Left colon (tissue), 2 donors: ENCODE data around the gene MAL. TPM values are rescaled to one million over a fixed set of nuclear protein-coding genes. Genes with fewer than 3 reads are reported as not detected.

ENCODE experiments used
- ATAC-seq: fragments of 200-7000 bp; cut with Tn5 transposase; one replicate; pipeline ENCODE4 v1.9.1; 2020; ENCODE audit warnings: mild to moderate bottlenecking, moderate library complexity
- DNase-seq, 2 donors: peaks; one replicate each; pipeline ENCODE4 v3.0.0-alpha.2; 2020
- intact Hi-C, 2 donors: fragments of 100-400 bp; cut with DNase I in 1 of 2; cut with micrococcal nuclease in 1 of 2; formaldehyde crosslinking; loops; one replicate each; pipeline versions ENCODE4 v1.11.2 to v1.14.0; 2022; cut with DNase I, micrococcal nuclease
- total RNA-seq, 2 donors: library from RNA; stranded (reverse); fragmentation: NEBNext Ultra II Directional; extraction: Animal tissue kit (Norgen Biotek cat#: 25700); gene quantifications; one replicate each; pipeline ENCODE4 v1.2.1, GENCODE V29; 2021
- donor health status: DM: no; HTN: no; CAD: no.
- donor health status: DM: yes; HTN: yes; CAD: no.

The MAL gene
- total RNA-seq, 2 donors from 2014 or later = 1.6 to 4.2 TPM

DNA sequence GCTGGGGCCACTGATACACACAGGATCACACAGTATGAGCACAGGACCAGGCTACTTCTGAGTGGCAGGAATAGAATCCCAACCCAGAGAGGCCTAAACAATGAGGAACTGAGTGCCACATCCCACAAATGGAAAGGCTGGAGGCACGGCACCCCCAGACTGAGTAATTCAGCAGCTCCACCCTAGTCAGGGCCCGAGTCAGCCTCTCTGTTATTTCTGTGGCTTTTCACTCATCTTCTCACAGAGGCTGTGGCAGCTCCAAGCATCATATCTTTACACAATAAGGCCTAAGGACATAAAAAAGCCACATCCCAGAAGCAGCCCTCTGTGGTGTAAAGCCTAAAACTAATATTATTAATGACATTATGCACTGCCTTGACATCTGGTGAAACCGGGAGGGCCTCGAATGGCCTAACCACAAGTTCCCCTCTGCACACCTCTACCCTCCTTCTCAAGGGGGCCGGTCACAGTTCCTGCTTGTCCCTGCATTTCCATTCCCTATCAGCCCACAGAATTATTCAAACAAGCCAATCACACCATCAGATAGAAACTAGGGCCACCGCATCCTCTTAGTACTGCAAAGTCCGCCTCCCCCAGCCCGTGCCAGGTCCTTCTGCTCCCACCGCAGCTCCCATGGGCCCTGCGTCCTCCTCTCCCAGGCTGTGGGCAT lies 12.5 kb upstream of the MAL start:
- intact Hi-C loops = no loop called here
- no peak for DNase-seq
- no peak for ATAC-seq

DNA sequence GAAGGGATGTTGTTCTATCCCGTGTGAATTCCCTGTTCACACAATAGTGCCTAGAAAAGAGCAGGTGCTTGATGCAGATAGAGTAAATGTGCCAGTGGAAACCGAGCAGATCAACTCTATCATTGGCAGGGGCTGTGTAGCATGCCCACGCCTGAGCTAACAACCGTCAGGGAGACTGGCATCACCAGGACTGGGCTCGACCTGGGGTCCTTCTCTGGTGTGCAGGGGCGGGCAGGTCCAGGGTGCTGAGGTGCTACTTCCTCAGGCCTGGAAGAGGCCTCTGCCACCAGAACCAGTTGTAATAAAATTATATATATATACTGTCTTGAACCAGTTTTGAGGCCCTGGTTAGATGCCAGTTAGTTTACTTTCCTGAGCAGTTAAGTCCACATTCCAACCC lies 11.8 kb upstream of the MAL start:
- DNase-seq (no peak), ATAC-seq (no peak)
- intact Hi-C loops = no loop called here

DNA sequence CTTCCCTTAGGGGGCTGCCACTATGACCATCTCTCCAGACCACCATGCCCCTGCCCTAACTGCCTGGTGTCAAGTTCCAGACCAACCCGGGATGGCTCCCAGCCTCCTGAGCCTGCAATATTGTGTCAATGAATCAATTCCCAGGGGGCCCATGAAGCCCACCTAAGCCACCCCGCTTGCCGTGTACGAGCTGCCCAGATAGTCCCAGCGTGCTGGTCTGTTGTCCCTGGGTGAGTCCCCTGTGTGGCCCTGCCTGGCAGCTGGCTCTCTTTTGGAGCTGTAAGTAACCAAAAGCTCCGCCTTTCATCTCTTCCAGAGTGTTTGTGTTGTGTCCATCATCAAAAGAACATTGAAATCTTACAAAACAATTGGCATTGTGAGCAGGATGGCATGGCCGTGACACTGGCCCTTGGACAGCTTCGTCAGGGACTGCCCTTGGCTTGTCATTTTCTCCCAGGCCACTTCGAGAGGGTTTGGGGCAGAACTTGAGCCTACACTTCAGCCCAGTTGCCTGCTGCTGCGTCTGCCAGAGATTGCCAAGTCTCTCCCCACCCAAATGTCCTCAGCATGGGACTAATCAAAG lies 11.3 kb upstream of the MAL start:
- DNase-seq = no peak
- ATAC-seq = no peak
- intact Hi-C loops = no loop called here

DNA sequence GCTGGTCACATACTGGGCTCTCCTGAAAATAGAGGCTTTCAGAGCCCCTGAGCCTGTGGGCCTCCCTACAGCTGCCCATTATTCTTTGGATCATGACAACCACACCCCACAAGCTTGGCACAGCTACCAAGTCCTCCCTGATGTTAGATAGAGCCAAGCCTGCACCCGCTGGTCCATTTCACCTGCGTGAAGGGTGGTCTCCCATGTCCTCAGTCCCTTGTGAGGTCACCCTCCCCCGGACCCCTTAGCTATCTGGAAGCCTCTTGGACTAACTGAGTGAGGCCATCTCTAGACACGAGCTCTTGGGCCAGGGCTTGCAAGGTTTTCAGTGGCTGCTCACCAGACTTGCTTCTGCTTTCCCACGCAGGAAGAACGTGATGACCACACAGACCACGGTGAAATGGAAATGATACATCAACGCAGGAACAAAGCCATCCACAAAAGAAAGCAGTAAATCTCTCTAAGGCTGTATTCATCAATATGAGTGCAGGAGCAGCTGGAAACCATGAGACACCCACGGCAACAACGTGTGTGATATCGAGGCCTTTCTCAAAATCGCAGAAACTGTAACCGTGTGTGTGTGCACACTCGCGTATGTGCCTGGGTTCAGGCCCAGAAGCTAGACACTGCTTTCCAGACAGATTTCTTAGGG lies 10.1 kb upstream of the MAL start:
- intact Hi-C loops = no loop called here
- DNase-seq (no peak), ATAC-seq (no peak)

DNA sequence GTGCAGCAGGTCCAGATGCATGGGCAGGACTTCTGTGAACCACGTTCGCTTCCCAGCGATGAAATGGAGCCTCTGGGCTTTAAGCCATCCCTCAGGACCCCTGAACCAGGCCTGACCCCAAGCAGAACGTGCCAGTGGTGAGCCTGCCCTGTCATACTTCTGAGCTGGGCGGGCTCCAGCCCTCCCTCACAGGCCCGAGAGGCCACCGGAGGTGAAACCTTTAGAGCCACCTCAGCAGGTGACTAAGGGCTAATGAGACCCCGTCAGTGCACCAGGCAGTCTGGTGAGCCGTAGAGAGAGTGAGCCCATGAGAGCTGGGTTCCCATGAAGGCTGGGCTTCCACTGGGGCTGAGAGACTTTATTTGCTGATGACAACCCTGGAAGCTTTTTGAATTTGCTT lies 8.9 kb upstream of the MAL start:
- no peak for DNase-seq
- ATAC-seq = no peak
- intact Hi-C loops = no loop called here

DNA sequence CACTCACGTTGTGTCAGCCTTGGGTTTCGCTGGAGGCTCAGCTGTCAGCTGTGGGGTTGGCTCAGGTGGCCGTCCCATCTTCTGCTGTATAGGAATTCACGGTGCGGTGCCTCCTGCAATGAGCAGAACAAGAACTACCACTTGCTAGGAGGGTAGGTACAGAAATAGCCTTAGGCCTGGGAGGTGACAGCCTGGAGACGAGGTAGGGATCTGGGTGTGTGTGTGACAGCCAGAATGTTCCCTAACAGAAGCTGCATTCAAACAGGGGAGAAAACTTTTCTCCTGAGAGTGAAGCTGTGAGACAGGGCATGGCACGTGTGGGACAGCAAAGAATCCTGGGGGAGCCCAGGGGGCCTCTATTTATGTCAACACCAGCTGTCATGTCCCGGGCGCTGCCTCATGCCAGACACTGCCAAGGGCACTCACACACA lies 8.4 kb upstream of the MAL start:
- DNase-seq (no peak), ATAC-seq (no peak)
- intact Hi-C loops = no loop called here

DNA sequence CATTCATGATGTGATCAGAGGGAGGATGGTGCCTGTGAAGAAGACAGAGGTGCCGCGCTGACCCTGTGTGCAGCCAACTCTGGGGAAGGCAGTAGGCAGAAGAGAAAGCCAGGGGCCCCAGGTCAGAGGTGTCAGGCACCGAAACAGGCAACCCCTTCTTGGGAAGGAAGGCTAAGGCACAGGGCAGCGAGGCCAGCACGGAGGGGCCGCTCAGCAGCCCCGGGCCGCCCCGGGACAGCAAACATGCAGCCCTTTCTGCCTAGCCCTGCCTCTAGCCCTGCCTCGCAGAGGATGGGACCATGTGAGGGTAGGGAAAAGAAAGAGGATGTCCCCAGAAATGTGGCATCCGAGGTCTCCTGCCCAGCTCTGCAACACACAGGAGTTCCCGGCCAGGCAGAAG lies 7.7 kb upstream of the MAL start:
- intact Hi-C loops = no loop called here
- DNase-seq = no peak
- no peak for ATAC-seq

DNA sequence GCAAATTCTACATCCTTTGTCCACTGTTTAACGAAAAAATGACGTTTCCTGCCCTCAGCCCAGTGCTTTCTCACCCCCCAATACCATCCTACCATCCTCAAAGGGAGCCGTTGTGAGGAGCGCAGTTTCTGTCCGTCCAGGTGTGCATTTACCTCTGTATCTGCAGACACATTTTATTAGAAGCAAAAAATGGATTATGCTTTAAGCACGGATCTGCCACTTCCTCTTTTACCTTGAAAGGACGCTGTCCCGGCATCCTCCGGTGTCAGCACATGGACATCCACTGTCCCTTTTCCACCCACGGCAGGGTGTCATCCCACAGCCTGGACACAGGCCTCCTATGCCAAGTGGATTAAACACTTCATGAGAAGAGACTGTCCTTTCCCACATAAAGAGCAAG lies 7.2 kb upstream of the MAL start:
- DNase-seq (no peak), ATAC-seq (no peak)
- intact Hi-C loops = no loop called here

DNA sequence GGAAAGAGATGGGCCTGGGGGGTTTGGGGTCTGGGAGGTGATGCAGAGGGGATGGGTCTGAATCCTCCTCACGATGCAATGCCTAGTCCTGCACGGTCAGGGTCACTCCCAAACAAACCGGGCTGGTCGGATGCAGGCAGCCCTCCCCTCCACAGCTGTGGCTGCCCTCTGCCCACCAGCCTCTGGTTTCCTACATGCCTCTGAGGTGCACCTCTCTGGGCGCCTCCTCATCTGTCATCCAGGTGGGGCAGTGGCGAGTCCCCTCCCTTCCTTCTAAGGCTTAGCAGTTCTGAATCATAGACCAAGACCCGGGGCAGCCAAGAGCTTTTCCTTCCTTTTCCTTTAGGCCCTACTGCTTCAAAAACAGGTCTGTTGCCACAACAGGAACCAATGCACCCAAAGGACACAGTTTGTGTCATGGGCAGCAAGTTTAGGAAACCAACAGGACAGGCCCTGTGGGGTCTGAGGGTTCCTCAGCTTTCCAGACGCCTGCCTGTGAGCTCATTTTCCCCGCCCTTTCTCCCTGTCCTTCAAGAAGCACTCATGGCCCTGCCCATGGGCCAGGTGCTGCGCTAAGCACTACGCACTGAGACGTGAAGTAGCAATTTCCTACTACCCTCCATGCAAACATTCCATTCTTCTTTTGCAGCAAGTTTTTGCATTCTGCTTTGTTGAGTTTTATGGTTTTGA lies 6.5 kb upstream of the MAL start:
- DNase-seq (no peak), ATAC-seq (no peak)
- intact Hi-C loops = no loop called here

DNA sequence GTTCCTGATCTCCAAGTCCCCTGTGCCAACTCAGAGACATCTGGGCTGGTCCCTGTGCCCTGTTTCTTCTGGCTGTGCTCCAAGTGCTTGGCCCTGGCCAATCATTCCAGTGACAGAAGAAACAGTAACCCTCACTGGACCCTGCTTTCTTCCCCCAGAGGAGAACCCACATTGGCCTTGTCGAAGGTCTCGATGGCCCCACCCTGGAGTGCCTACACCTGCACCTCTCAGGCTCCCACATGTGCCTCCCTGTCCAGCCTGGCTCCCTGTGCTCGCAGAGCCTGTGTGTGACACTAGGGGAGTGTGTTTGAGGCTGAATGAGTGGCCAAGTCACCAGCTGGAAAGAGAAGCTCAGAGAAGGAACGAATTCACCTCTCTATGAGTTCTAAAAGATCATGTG lies 5.9 kb upstream of the MAL start:
- DNase-seq (no peak), ATAC-seq (no peak)
- intact Hi-C loops = no loop called here

DNA sequence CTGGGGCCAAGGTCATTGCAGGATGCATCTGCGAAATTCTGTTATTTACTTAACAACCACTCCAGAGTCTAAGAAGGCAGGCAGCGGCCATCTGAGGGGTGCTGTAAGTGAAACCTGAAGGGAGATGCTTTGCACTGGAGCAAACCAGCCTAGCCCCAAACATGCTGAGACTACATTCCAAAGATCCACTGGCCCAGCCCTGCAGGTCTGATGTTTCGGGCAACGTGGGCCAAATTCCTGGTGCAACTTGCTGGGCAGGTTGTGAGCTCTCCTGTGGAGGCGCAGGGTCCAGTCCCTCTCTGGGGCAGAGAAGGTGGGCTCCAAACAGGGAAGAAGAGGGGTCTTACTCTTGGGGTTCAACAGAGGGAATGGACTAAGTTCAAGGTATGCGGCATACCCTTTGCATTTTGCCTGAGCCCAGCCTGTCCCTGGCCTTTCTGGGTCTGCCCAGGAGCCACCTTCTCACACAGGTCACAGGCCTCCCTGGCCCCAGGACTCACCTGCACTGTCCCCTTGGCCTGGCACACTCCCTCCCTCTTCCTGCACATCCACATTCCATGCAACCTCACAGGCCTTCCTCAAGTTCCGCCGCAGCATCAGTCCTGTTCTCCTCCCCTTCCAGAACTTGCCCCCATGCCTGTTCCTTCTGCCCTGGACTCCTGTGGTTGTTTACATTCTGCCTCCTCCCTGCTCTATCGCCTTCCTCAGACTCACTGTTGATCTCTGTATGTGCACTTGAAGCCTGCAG lies 5.1 kb upstream of the MAL start:
- no peak for ATAC-seq
- intact Hi-C loops = loop anchor here in 1 of 2 donors (10.0 kb wide), 1 partner anchor 84 kb away; no protein-coding TSS in a partner anchor
- DNase-seq = no peak

DNA sequence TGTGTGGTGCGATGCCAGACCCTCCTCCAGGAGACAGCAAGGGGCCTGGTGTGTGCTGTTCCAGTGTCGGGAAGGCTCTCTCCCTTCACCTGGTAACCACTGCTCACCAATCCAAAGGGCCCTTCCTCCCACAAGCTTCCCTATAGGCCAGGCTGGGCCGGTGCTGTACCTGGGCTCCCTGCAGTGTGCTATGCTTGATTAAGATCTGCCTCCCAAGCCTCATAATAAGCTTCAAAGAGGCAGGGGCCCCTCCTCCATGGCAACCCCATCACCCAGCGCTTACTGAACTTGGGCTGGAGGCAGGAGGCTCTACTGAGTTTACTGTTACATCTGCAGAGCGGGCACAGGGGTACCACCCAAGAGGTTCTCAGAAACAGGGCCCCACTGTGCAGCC lies 4.5 kb upstream of the MAL start:
- no peak for DNase-seq
- intact Hi-C loops = loop anchor here in 1 of 2 donors (10.0 kb wide), 1 partner anchor 84 kb away; no protein-coding TSS in a partner anchor
- ATAC-seq = no peak

DNA sequence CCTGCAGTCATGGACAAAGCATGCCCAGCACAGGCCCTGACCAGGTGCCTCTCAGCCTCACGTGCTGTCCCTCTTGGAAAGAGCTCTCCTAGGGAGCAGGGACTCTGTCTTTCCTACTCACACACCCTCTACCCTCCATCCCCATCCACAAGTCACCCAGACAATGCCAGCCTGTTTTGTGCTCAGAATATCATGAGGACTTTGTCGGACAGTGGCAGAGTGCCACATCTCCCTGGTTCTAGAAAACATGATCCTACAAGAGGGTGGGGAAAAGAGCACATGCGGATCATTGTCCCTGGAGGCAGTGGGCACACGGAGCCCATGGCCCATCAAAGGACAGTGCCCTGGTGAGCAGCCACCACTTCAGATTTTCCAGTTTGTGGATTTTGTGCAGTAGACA lies 3.7 kb upstream of the MAL start:
- no peak for DNase-seq
- no peak for ATAC-seq
- intact Hi-C loops = loop anchor here in 1 of 2 donors (10.0 kb wide), 1 partner anchor 83 kb away; no protein-coding TSS in a partner anchor

DNA sequence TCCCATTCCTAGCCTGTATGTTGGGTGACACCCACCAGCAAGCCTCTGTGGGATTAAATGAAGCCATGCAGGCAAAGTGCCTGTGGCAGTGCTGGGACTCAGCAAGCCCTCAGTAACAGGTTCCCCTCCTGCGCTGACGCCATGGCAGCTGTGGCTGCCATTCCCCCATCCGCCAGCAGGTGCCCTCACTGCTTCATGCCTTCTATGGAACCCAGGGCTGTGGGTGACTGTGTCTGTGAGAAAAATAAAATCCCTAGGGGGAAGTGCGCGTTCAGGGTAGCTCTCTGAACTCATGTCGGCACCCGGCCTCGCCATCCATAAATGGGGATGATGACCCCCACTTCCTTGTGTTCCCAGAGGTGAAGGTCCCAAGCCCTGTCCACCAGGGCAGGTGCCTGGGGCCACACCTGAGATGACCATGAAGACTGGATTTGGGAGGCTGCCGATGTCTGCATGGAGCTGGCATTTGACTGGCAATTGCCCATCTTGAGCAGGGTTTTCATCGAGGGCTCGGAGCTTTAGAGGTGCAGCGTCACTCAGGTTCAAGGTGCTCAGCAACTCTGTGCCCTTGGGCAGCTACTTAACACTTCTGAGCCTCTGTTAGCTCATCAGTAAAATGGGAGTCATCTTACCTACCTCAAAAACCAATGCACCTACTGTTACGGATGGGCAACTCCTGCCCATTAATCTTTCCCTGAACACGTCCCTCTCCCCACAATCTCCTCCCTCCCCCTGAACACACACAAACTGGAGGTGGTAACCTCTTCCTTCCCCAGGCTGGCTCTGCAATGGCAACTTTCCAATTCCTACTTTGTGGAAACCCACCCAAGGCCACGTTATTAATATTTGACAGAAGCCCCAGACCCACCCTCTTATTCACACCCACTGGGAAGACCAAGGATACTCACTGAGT lies 2.9 kb upstream of the MAL start:
- ATAC-seq (peak; percentile 89), DNase-seq (peak in 1 of 2 donors; percentile 76)
- intact Hi-C loops = loop anchor here in 1 of 2 donors (10.0 kb wide), 1 partner anchor 82 kb away; no protein-coding TSS in a partner anchor

DNA sequence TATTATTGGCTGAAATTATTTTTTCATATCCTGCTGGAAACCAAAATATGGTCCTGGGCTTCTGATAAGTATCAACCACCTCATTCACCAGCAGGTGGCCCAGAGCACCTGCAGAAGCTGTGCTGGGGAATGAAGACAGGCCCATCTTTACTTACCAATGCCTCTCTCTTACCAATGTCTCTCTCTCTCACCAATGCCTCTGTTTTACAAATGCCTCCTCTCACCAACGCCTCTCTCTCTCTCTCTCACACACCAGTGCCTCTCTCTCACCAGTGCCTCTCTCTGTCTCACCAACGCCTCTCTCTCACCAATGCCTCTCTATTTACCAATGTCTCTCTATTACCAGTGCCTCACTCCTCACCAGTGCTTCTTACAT lies 2.3 kb upstream of the MAL start:
- intact Hi-C loops = loop anchor here in 1 of 2 donors (10.0 kb wide), 1 partner anchor 82 kb away; no protein-coding TSS in a partner anchor
- ATAC-seq (peak; percentile 52), DNase-seq (peak in 1 of 2 donors; percentile 21)

DNA sequence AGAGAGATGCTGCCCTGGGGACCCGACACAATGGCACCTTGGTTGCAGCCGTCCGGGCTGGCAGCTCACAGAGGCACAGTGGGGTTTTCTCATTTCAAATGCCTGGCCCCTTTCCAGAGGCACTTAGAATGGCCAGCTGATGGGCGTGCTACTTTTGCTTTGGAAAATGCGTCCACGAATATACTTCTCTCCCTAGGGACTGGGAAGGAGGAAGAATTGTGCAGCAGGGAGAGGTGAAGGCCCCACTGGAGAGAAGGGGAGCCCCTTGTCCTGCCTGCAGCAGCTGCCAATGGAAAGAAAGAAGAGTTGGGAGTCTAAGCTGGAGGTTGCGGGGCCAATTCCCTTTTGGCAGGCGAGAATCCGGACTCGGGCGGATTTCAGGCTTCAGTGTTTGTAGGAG lies 1.1 kb upstream of the MAL start:
- ATAC-seq = no peak
- intact Hi-C loops = loop anchor here in 1 of 2 donors (10.0 kb wide), 1 partner anchor 80 kb away; no protein-coding TSS in a partner anchor
- DNase-seq = no peak

DNA sequence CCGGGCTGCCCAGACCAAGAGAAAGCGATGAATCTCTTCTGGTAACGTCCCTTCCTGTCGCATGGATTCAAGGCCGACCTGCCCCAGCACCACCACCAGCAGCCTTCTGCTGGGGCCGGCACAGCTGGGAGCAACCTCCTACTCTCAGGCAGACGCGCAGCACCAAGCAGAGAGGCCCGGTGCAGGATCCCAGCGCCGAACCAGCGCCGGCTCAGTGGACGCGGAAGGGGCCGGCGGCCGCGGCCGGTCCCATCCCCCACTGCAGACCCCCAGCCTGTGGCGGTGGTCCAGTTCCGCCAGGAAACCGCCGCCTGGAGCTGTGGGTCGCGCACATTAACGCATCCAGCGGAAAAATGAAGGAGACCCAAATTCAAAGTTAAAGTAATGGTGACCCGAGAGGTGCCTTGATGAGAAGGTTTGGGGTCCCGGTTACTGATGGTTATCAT lies 525 bp upstream of the MAL start:
- ATAC-seq (no peak), DNase-seq (no peak)
- intact Hi-C loops = loop anchor here in 1 of 2 donors (10.0 kb wide), 1 partner anchor 80 kb away; no protein-coding TSS in a partner anchor
